AG04450 (cell line): ENCODE results near the gene CHRFAM7A. TPM values are rescaled to one million over a fixed set of nuclear protein-coding genes. Genes with fewer than 3 reads are reported as not detected.
"Not testable (repeated sequence)": the region's sequence is repeated elsewhere in the genome, so short reads cannot be mapped to it uniquely, and the experiment has no call there.

Experiments used
- CTCF ChIA-PET: fragments of 300-600, 350-600 bp; formaldehyde crosslinking; extraction: SDS; loops from one replicate; lab custom pipeline; 2022; ENCODE audit warnings: antibody characterized with exemption, inconsistent platforms; lab: Charles Lee
- POLR2A ChIA-PET: fragments of 350-600 bp; formaldehyde crosslinking; extraction: SDS; loops from one replicate; lab custom pipeline; 2021; ENCODE audit warnings: antibody characterized with exemption, inconsistent platforms; lab: Yijun Ruan, JAX
- DNase-seq: peaks from one replicate; pipeline ENCODE4 v3.0.0-alpha.2; 2011; ENCODE audit warnings: low read depth, low spot score
- H3K27ac ChIP-seq: one replicate; pipeline ENCODE4 v1.5.1; 2012; ENCODE audit warnings: low read depth, low read length, control low read depth
- H3K27me3 ChIP-seq: one replicate; pipeline ENCODE4 v1.6.0; 2012; ENCODE audit warnings: low read length; ENCODE audit not compliant: control insufficient read depth, insufficient read depth
- H3K4me3 ChIP-seq: 2 replicates; pipeline ENCODE4 v1.5.1; 2011; ENCODE audit warnings: mild to moderate bottlenecking, low read depth, low read length, control low read depth
- H3K9me3 ChIP-seq: 2 replicates; pipeline ENCODE4 v1.5.1; 2012; ENCODE audit warnings: low read length; ENCODE audit not compliant: control insufficient read depth, insufficient read depth
- polyA plus RNA-seq: library from polyadenylated mRNA; depleted of rRNA; stranded (reverse); fragments of >200 nt; gene quantifications from 2 replicates; pipeline ENCODE4 v1.2.3, GENCODE V29; 2011; rRNA removed
- small RNA-seq: library from RNA; depleted of rRNA; stranded (forward); fragments of <200 nt; gene quantifications from one replicate; pipeline ENCODE3, GENCODE V24; 2012; ENCODE audit warnings: low read depth; ENCODE audit not compliant: insufficient read length

CHRFAM7A gene
- polyA plus RNA-seq, 1 experiment = 0.09 TPM

DNA sequence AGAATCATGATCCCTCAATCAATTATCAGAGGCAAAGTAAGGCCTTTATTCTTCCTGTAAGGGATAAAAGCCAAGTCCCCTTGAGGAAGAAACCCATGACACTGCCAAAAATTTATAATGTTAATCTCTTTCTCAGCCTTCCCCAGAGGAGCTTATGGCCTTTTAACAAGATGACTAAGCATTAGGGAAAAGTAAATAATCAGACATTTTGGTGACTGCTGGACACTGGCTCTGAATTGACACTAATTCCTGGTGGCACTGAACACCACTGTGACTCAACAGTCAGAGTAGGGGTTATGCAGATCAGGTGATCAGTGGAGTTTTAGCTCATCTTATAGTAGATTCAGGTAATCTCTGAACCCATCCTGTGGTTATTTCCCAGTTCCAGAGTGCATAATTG is 82.8 kb downstream of the CHRFAM7A start:
- H3K4me3 ChIP-seq, H3K27me3 ChIP-seq, DNase-seq, H3K9me3 ChIP-seq, H3K27ac ChIP-seq, POLR2A ChIA-PET, CTCF ChIA-PET: not testable (repeated sequence)

Small RNA genes lying within 50 kb of the gene (small RNA-seq; reads per million reads assigned to genes)
- not detected for gene AC019322.2
- gene RF00019 = not detected
- not detected for gene RF00096
- not detected for gene RN7SL196P

Other genes with a start within 250 kb of the CHRFAM7A start
- 0.73 and 0.74 TPM in 2 replicates for gene GOLGA8R, start 20.7 kb upstream of the CHRFAM7A start, polyA plus RNA-seq
- 0.69 and 0.74 TPM in 2 replicates for gene GOLGA8Q, start 158.5 kb upstream of the CHRFAM7A start, polyA plus RNA-seq
- gene GOLGA8H, start 210.5 kb upstream of the CHRFAM7A start, polyA plus RNA-seq = 0.04 TPM in 1 of 2 replicates, not detected in the other